Psoas muscle (tissue), 8 donors: Measurements from ENCODE around the gene LCN9. TPM values are rescaled to one million over a fixed set of nuclear protein-coding genes. Genes with fewer than 3 reads are reported as not detected.

Experiments
- ATAC-seq, 4 donors: fragments of 200-7000 bp; cut with Tn5 transposase; one replicate each; pipeline ENCODE4 v1.9.1; 2020; ENCODE audit warnings: moderate library complexity in 3 of 4, mild to moderate bottlenecking in 2 of 4
- DNase-seq, 2 donors: peaks; one replicate each; pipeline ENCODE4 v3.0.0-alpha.2; 2020
- H3K27ac ChIP-seq: fragments of 200-600 bp; one replicate; pipeline ENCODE4 v1.8.0; 2022
- H3K27me3 ChIP-seq, 3 donors: fragments of 200-600 bp in 1 of 3; one replicate each; pipeline versions ENCODE4 v1.6.1 to v1.8.0; 2013 to 2022; ENCODE audit warnings: low read length in 2 of 3, mild to moderate bottlenecking in 2 of 3, moderate library complexity in 1 of 3; ENCODE audit not compliant: insufficient read depth in 3 of 3
- H3K36me3 ChIP-seq, 2 donors: fragments of 200-600 bp in 1 of 2; one replicate each; pipeline versions ENCODE4 v1.6.1 to v1.8.0; 2013 to 2022; ENCODE audit warnings: low read depth in 1 of 2, mild to moderate bottlenecking in 1 of 2, moderate library complexity in 1 of 2; ENCODE audit not compliant: insufficient read depth in 1 of 2
- H3K4me1 ChIP-seq: fragments of 200-600 bp; one replicate; pipeline ENCODE4 v1.8.0; 2022
- H3K4me3 ChIP-seq: fragments of 200-600 bp; one replicate; pipeline ENCODE4 v1.8.0; 2022; ENCODE audit warnings: mild to moderate bottlenecking
- H3K9me3 ChIP-seq: fragments of 200-600 bp; one replicate; pipeline ENCODE4 v1.8.0; 2022
- WGBS, 3 donors: extraction: QIAGEN DNeasy Blood & Tissue Kit; methylation state at CpG; one replicate each; pipeline versions ENCODE4 v1.1.6 to v1.1.7; 2013; 5-methylcytosine and 5-hydroxymethylcytosine counted together
- intact Hi-C, 2 donors: fragments of 100-400 bp; cut with DNase I; formaldehyde crosslinking; loops; one replicate each; pipeline versions ENCODE4 v1.11.0 to v1.14.2; 2022
- polyA plus RNA-seq, 3 donors: library from polyadenylated mRNA; stranded (reverse); fragments of 200-250 nt; gene quantifications; one replicate each; pipeline ENCODE4 v1.2.3, GENCODE V29; 2013
- total RNA-seq, 4 donors: library from RNA; stranded (reverse); fragmentation: NEBNext Ultra II Directional in 2 of 4; extraction: Animal tissue kit (Norgen Biotek cat#: 25700) in 2 of 4; gene quantifications; one replicate each; pipeline versions ENCODE4 v1.2.1 to v1.2.4, GENCODE V29; 2021 to 2023
- TF ChIP-seq, protein P1 (sequence below): fragments of 200-600 bp; IDR thresholded peaks from one replicate; pipeline ENCODE4 v1.8.0; 2022; ENCODE audit warnings: antibody characterized with exemption
- donor health status: healthy with polysubstance abuse.
- donor health status: DM: no; HTN: no; CAD: no; lungs with moderate emphysema.
- donor health status: Bipolar disorder and iron deficiency.
- donor health status: healthy.
- donor health status: DM: yes; HTN: yes; CAD: no.
- donor health status: DM: no; HTN: no; CAD: no.
- donor health status: DM: no; HTN: no; CAD: no.
- donor health status: DM: yes; HTN: yes; CAD: no.

Gene LCN9
- total and polyA plus RNA-seq, 7 donors, result not detected

DNA sequence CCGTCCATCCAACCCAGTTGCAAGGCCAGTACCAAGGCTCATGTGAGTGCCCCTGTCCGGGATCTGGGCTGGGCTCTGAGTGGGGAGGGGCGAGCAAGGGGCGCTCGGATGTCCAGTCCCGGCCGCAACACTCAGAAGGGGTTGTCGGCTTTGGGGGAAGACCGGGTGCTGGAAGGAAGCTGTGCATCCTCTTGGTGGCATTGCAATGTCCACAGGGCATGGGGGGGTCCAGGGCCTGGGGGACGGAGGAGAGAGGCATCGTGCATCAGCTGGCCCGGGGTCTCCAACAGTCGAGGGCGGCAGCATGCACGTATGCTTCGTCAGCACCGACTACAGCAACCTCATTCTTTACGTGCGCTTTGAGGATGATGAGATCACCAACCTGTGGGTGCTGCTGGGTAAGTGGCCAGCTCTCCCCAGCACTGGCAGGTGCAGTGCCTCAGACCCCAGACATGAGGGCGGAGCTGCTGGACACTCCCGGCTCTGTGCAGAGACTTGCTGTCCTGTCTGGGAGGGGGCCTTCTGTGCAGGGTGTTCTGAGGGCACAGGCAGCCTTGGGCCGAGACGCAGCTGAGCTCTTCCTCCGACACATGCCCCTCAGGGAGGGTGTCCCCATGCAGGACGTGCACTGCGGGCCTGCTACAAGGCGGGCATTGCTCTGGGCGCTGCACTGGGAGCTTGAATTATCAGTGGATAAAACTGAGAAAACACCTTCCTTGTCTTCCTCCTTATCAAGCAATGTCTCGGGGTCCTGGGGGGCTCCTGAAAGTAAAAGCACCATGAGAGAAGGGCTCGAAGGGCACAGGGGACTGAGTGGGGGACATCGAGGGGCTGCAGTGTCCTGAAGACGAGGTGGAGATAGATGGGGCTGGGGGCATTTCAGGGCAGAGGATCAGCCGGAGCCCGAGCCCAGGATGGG is 46.2 kb upstream of the LCN9 start:
- Histone ChIP-seq H3K27me3 (peaks cover 0 to 50% (median 6%) of the 10 kb centered on the region in 3 donors), H3K36me3 (no peaks in the 10 kb centered on the region), H3K4me1 (no peaks in the 10 kb centered on the region), H3K4me3 (no peak overlapping the region), H3K27ac (no peak overlapping the region), H3K9me3 (no peaks in the 10 kb centered on the region)
- TF ChIP-seq, protein P1, sequence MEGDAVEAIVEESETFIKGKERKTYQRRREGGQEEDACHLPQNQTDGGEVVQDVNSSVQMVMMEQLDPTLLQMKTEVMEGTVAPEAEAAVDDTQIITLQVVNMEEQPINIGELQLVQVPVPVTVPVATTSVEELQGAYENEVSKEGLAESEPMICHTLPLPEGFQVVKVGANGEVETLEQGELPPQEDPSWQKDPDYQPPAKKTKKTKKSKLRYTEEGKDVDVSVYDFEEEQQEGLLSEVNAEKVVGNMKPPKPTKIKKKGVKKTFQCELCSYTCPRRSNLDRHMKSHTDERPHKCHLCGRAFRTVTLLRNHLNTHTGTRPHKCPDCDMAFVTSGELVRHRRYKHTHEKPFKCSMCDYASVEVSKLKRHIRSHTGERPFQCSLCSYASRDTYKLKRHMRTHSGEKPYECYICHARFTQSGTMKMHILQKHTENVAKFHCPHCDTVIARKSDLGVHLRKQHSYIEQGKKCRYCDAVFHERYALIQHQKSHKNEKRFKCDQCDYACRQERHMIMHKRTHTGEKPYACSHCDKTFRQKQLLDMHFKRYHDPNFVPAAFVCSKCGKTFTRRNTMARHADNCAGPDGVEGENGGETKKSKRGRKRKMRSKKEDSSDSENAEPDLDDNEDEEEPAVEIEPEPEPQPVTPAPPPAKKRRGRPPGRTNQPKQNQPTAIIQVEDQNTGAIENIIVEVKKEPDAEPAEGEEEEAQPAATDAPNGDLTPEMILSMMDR, result no peak
- DNase-seq, result no peak
- intact Hi-C loops, result no loop called here
- ATAC-seq, result no peak
- 73 to 80% (median 78%) methylated on average over 34 of the region's 34 CpGs for WGBS, 3 donors

DNA sequence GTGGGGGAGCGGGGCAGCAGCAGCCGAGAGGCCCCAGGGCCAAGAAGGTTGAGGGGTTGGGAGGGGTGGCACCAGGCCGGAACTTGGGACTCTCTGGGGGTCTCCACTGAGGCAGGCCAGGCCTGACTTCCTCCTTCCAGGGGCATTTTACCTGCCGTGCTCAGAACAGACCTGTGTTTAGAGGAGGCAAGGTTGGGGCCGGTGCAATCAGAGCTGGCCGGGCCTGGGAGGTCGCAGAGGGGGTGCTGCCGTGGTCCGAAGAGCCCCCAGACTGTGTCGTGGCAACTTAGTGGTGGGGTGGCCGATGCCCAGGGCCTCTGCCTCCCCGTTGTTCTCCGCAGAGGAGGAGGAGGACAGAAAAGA is 45.6 kb upstream of the LCN9 start:
- TF ChIP-seq, protein P1, result no peak
- intact Hi-C loops, result no loop called here
- peaks cover 0 to 46% (median 6%) of the 10 kb centered on the region in 3 donors for H3K27me3 ChIP-seq
- 75 to 77% (median 77%) methylated on average over 9 to 13 of the region's 13 CpGs for WGBS, 3 donors
- H3K27ac ChIP-seq, result no peak overlapping the region
- no peaks in the 10 kb centered on the region for H3K36me3 ChIP-seq
- no peaks in the 10 kb centered on the region for H3K4me1 ChIP-seq
- H3K9me3 ChIP-seq, result no peaks in the 10 kb centered on the region
- ATAC-seq (no peak), DNase-seq (no peak)
- H3K4me3 ChIP-seq, result no peak overlapping the region

DNA sequence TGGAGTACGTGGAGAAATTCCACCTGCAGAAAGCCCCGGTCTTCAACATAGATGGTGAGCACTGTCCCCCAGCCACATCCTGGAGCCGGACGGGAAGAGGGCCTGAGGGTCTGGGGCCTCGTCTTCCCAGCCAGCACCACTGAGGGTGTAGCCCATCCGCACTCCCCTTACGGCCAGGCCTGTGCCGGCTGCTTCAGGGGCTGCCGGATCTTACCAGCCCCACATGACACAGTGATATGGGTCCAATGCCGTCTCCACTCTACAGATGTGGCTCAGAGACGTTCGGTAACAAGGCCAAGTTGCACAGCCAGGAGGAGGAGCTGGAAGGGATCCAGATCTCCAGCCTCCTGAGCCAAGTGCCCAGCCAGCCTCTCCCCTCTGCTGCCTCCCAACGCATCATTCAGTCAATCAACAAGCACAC is 45.1 kb upstream of the LCN9 start:
- 68 to 81% (median 73%) methylated on average over 13 of the region's 13 CpGs for WGBS, 3 donors
- no peaks in the 10 kb centered on the region for H3K4me1 ChIP-seq
- peaks cover 0 to 42% (median 6%) of the 10 kb centered on the region in 3 donors for H3K27me3 ChIP-seq
- H3K9me3 ChIP-seq, result no peaks in the 10 kb centered on the region
- TF ChIP-seq, protein P1, result no peak
- H3K27ac ChIP-seq, result no peak overlapping the region
- no peak overlapping the region for H3K4me3 ChIP-seq
- intact Hi-C loops, result no loop called here
- no peak for ATAC-seq
- H3K36me3 ChIP-seq, result no peaks in the 10 kb centered on the region
- DNase-seq, result no peak

DNA sequence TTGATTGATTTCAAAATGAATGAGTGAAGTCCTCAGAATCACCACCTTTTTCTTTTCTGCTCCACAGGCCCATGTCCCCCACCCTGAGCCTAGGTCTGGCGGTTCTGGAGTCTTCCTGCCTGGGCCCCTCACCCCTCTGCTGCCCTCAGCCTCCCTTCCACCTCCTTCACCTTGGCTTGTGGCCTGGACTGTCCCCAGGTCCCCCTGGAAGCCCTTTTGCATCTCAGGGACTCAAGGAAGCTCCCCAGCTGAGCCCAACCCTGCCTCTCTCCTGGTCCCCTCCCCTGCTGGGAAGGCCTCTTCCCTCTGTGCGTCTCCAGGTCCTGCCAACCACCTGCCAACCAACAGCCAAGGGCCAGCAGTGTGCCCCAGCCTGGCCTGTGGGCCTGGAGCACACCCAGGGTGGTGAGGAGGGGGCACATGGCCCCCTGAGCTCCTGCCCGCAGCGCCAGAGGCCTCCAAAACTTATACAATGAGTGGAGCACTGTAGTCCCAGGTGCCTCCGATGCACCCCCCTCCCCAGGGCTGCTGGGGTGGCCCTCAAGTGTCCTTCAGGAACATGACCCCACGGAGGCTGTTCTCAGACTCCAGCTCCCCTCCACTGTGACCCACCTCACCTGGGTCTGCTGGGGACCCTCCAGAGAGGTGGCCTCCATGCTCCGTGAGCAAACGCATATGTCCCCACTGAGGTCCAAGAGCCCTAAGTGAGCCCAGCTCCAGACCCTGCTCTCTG is 44.1 kb upstream of the LCN9 start:
- no peak overlapping the region for H3K27ac ChIP-seq
- TF ChIP-seq, protein P1, result no peak
- no peaks in the 10 kb centered on the region for H3K36me3 ChIP-seq
- peaks cover 0 to 35% (median 6%) of the 10 kb centered on the region in 3 donors for H3K27me3 ChIP-seq
- no peak for ATAC-seq
- H3K4me1 ChIP-seq, result no peaks in the 10 kb centered on the region
- intact Hi-C loops, result no loop called here
- no peak for DNase-seq
- no peak overlapping the region for H3K4me3 ChIP-seq
- no peaks in the 10 kb centered on the region for H3K9me3 ChIP-seq
- WGBS, 3 donors, result 68 to 76% (median 75%) methylated on average over 8 of the region's 8 CpGs
